A549 (cell line): ENCODE results near the gene RAI2. TPM values are rescaled to one million over a fixed set of nuclear protein-coding genes. Genes with fewer than 3 reads are reported as not detected.

Source experiments
- ATAC-seq, 2 experiments: fragments of 200-7000 bp in 1 of 2; fragments of >200 bp in 1 of 2; cut with Nextera tagmentation in 1 of 2; cut with Tn5 transposase in 1 of 2; 3 replicates each; pipeline versions ENCODE4 v1.8.0 to v1.9.1; 2018 to 2020; ENCODE audit warnings: mild to moderate bottlenecking in 1 of 2, moderate library complexity in 1 of 2
- CTCF ChIA-PET: fragments of 300-600 bp; sonication (Branson Sonifier 250); formaldehyde crosslinking; extraction: SDS; loops from one replicate; lab custom pipeline; 2021; ENCODE audit warnings: antibody characterized with exemption, inconsistent platforms; lab: Yijun Ruan, JAX
- POLR2A ChIA-PET: fragments of 350-600 bp; formaldehyde crosslinking; extraction: SDS; loops from one replicate; lab custom pipeline; 2021; ENCODE audit warnings: antibody characterized with exemption, inconsistent platforms; lab: Yijun Ruan, JAX
- DNase-seq, 2 experiments: peaks; one replicate each; pipeline versions ENCODE4 v3.0.0 to v3.0.0-alpha.2; 2011 to 2016; ENCODE audit warnings: low read depth in 1 of 2, low spot score in 1 of 2
- FAIRE-seq: peaks from 2 replicates; lab custom pipeline; 2011; peaks lifted over from hg19 to GRCh38; lab: Jason Lieb, UNC
- H3K27ac ChIP-seq, 2 experiments: fragments of >200 bp; sonication (Bioruptor Twin); formaldehyde crosslinking; 3 replicates each; pipeline ENCODE4 v1.5.1; 2016 to 2017
- H3K4me1 ChIP-seq: fragments of >200 bp; sonication (Bioruptor Twin); formaldehyde crosslinking; 3 replicates; pipeline ENCODE4 v1.6.1; 2016
- H3K4me2 ChIP-seq: fragments of >200 bp; sonication (Bioruptor Twin); formaldehyde crosslinking; 3 replicates; pipeline ENCODE4 v1.6.1; 2016
- H3K4me3 ChIP-seq: fragments of >200 bp; sonication (Bioruptor Twin); formaldehyde crosslinking; 3 replicates; pipeline ENCODE4 v1.5.1; 2016
- H3K9me3 ChIP-seq: fragments of >200 bp; sonication (Bioruptor Twin); formaldehyde crosslinking; 3 replicates; pipeline ENCODE4 v1.6.1; 2016
- CBX2 ChIP-seq: fragments of 200-600 bp; sonication (generic); IDR thresholded peaks from 2 replicates; pipeline ENCODE4 v1.6.1; 2016; ENCODE audit warnings: low read depth, mild to moderate bottlenecking, borderline replicate concordance
- CBX8 ChIP-seq: fragments of 200-600 bp; sonication (generic); IDR thresholded peaks from 2 replicates; pipeline ENCODE4 v1.6.1; 2016
- EP300 ChIP-seq, 2 experiments: fragments of >200 bp; sonication (Bioruptor Twin); formaldehyde crosslinking; IDR thresholded peaks; 2 replicates in 1 of 2; 3 replicates in 1 of 2; pipeline ENCODE4 v1.6.1; 2016 to 2017
- ESRRA ChIP-seq: fragments of 150-350 bp; IDR thresholded peaks from 2 replicates; pipeline ENCODE4 v1.6.1; 2014; ENCODE audit warnings: mild to moderate bottlenecking, low read length, borderline replicate concordance
- FOXS1 ChIP-seq: fragments of 250-450 bp; sonication (Bioruptor Pico); IDR thresholded peaks from 2 replicates; pipeline ENCODE4 v1.5.0; 2020; ENCODE audit warnings: mild to moderate bottlenecking, moderate library complexity
- GATA3 ChIP-seq: IDR thresholded peaks from 2 replicates; pipeline ENCODE4 v1.6.1; 2012; ENCODE audit warnings: borderline replicate concordance
- HES2 ChIP-seq: fragments of >200 bp; sonication (Bioruptor Twin); formaldehyde crosslinking; IDR thresholded peaks from 2 replicates; pipeline ENCODE4 v1.6.1; 2016
- HOXB5 ChIP-seq: fragments of 250-450 bp; sonication (Bioruptor Pico); IDR thresholded peaks from 2 replicates; pipeline ENCODE4 v1.5.0; 2020; ENCODE audit warnings: mild to moderate bottlenecking, moderate library complexity
- JUN ChIP-seq, 2 experiments: fragments of >200 bp; sonication (Bioruptor Twin); formaldehyde crosslinking; IDR thresholded peaks; 2 replicates in 1 of 2; 3 replicates in 1 of 2; pipeline ENCODE4 v1.6.1; 2016 to 2017
- KDM1A ChIP-seq: fragments of 200-600 bp; sonication (generic); IDR thresholded peaks from 2 replicates; pipeline ENCODE4 v1.6.1; 2016; ENCODE audit warnings: low read depth, mild to moderate bottlenecking
- MYC ChIP-seq: IDR thresholded peaks from 2 replicates; pipeline ENCODE4 v1.6.1; 2012; ENCODE audit warnings: mild to moderate bottlenecking, inconsistent platforms, low read length, improper control_type of control experiment, borderline replicate concordance
- PHF8 ChIP-seq: fragments of 200-600 bp; sonication (generic); IDR thresholded peaks from 2 replicates; pipeline ENCODE4 v1.6.1; 2016; ENCODE audit warnings: low read depth, mild to moderate bottlenecking, antibody characterized with exemption, moderate library complexity, borderline replicate concordance
- RAD21 ChIP-seq, 2 experiments: fragments of >200 bp in 1 of 2; sonication (Bioruptor Twin) in 1 of 2; formaldehyde crosslinking in 1 of 2; IDR thresholded peaks in 1 of 2; conservative IDR thresholded peaks in 1 of 2; 2 replicates in 1 of 2; 3 replicates in 1 of 2; pipeline ENCODE4 v1.6.1; 2012 to 2018; ENCODE audit warnings: inconsistent platforms in 1 of 2
- TFCP2L1 ChIP-seq: fragments of 250-450 bp; sonication (Bioruptor Pico); IDR thresholded peaks from 2 replicates; pipeline ENCODE4 v1.5.0; 2021; ENCODE audit warnings: mild to moderate bottlenecking
- WGBS: methylation state at CpG from one replicate; pipeline ENCODE4 v1.1.6; 2017; ENCODE audit errors: missing lambda C conversion rate; 5-methylcytosine and 5-hydroxymethylcytosine counted together
- polyA plus RNA-seq, 4 experiments: library from polyadenylated mRNA; depleted of rRNA in 3 of 4; stranded (reverse); fragments of >200 nt; fragmentation: RNase III in 1 of 4; extraction: RNeasy Plus Mini Kit Qiagen cat#74134 plus additional on column Dnase treatment in 1 of 4; gene quantifications; 2 replicates in 3 of 4; 3 replicates in 1 of 4; pipeline ENCODE4 v1.2.3, GENCODE V29; 2011 to 2017
- TF ChIP-seq, protein P1 (sequence below): fragments of 200-600 bp; sonication (generic); IDR thresholded peaks from 2 replicates; pipeline ENCODE4 v1.6.1; 2016; ENCODE audit warnings: antibody characterized with exemption, mild to moderate bottlenecking, moderate library complexity

The RAI2 gene
- polyA plus RNA-seq, 2 of the 4 experiments (the other 2 are of a cell fraction): not detected

GRCh38 chrX:17826609-17827496 lies 34.2 kb downstream of the RAI2 start:
- ATAC-seq: no peak
- no peak for DNase-seq
- TF ChIP-seq FOXS1: no peak
- no peak for TF ChIP-seq GATA3
- TF ChIP-seq KDM1A: no peak
- no peak for TF ChIP-seq CBX8
- TF ChIP-seq RAD21 (conservative IDR thresholded peaks at IDR 0.05 in 1 of 2, IDR thresholded peaks at IDR 0.05 in 1 of 2): no peak
- TF ChIP-seq, protein P1, sequence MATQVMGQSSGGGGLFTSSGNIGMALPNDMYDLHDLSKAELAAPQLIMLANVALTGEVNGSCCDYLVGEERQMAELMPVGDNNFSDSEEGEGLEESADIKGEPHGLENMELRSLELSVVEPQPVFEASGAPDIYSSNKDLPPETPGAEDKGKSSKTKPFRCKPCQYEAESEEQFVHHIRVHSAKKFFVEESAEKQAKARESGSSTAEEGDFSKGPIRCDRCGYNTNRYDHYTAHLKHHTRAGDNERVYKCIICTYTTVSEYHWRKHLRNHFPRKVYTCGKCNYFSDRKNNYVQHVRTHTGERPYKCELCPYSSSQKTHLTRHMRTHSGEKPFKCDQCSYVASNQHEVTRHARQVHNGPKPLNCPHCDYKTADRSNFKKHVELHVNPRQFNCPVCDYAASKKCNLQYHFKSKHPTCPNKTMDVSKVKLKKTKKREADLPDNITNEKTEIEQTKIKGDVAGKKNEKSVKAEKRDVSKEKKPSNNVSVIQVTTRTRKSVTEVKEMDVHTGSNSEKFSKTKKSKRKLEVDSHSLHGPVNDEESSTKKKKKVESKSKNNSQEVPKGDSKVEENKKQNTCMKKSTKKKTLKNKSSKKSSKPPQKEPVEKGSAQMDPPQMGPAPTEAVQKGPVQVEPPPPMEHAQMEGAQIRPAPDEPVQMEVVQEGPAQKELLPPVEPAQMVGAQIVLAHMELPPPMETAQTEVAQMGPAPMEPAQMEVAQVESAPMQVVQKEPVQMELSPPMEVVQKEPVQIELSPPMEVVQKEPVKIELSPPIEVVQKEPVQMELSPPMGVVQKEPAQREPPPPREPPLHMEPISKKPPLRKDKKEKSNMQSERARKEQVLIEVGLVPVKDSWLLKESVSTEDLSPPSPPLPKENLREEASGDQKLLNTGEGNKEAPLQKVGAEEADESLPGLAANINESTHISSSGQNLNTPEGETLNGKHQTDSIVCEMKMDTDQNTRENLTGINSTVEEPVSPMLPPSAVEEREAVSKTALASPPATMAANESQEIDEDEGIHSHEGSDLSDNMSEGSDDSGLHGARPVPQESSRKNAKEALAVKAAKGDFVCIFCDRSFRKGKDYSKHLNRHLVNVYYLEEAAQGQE: no peak
- TF ChIP-seq CBX2: no peak
- no peak for TF ChIP-seq MYC
- TF ChIP-seq PHF8: no peak
- TF ChIP-seq, all 56 proteins: peak for 0
- Histone ChIP-seq H3K4me2 (no peak overlapping the region), H3K9me3 (no peaks in the 10 kb centered on the region), H3K4me3 (no peak overlapping the region), H3K27ac (no peak overlapping the region), H3K4me1 (no peaks in the 10 kb centered on the region)
- POLR2A ChIA-PET: no interaction called here
- no peak for FAIRE-seq
- WGBS: 11% methylated on average over 5 of the region's 5 CpGs
- CTCF ChIA-PET: no interaction called here

- WGBS: 73% methylated on average over 4 of the region's 4 CpGs
- no peak overlapping the region for H3K4me3 ChIP-seq
- TF ChIP-seq PHF8: no peak
- no peak for TF ChIP-seq HOXB5 (CRISPR knock-in tag)
- TF ChIP-seq, all 56 proteins: peak for 0
- ChIA-PET CTCF (no interaction called here), POLR2A (no interaction called here)
- H3K4me1 ChIP-seq: no peaks in the 10 kb centered on the region
- ATAC-seq: no peak
- H3K9me3 ChIP-seq: no peaks in the 10 kb centered on the region
- no peak overlapping the region for H3K4me2 ChIP-seq
- FAIRE-seq: no peak
- H3K27ac ChIP-seq: no peak overlapping the region
- DNase-seq: no peak
Observed at GRCh38 chrX:17824980-17825379, 36.1 kb downstream of the RAI2 start.

DNA sequence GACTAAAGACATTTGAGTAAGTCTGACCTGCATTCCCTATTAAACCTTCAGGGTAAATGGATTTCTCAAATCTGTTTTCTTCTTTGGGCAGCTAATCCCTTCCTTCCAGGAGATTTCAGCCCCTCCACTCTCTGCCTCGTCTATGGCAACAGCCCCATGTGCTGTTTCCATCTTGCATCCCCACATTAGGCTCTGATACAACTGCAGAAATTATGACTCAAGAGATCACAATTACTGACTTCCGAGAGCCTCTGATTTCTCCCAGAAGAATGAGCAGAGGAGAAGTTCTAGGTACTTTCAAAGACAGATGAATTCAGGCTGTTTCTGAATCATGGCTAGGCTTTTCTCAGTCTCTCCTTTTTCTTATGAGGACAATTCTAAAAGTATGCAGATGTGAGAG lies 38.7 kb downstream of the RAI2 start:
- DNase-seq (no peak), ATAC-seq (no peak), FAIRE-seq (no peak)
- H3K4me1 ChIP-seq: no peaks in the 10 kb centered on the region
- POLR2A ChIA-PET: no interaction called here
- H3K4me2 ChIP-seq: no peak overlapping the region
- WGBS: 31% methylated on average over 2 of the region's 2 CpGs
- no peaks in the 10 kb centered on the region for H3K9me3 ChIP-seq
- H3K27ac ChIP-seq: no peak overlapping the region
- TF ChIP-seq FOXS1 (no peak), HES2 (no peak), EP300 (IDR thresholded peaks at IDR 0.05) (no peak), JUN (IDR thresholded peaks at IDR 0.05) (no peak), CBX8 (no peak)
- CTCF ChIA-PET: no interaction called here
- no peak overlapping the region for H3K4me3 ChIP-seq

DNA sequence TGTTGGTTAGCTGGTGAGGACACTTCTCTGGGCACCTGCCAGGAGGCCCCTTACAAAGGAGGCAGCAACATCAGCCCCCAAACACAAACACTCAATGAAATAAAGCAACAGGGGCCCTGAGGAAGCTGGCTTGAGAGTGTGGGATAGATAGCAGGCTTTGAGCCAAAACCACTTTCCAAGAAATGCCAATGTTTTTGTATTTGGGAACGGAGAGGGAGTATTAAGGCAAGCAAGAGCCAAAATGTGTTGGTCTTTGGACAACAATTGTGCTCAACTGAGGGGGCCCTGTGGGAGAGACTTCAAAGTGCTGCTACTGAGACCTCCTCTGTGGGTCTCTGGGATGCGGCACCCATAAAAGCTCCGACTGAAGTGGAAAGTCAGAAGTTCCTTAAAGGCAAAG lies 41.0 kb downstream of the RAI2 start:
- Histone ChIP-seq H3K9me3 (no peaks in the 10 kb centered on the region), H3K4me2 (no peak overlapping the region)
- POLR2A ChIA-PET: no interaction called here
- no peak for FAIRE-seq
- TF ChIP-seq TFCP2L1 (CRISPR knock-in tag) (no peak), FOXS1 (no peak), ESRRA (no peak)
- TF ChIP-seq, all 56 proteins: peak for 0
- Histone ChIP-seq H3K4me3 (no peak overlapping the region), H3K27ac (no peak overlapping the region), H3K4me1 (no peaks in the 10 kb centered on the region)
- ATAC-seq: no peak
- WGBS: 56% methylated on average over 3 of the region's 3 CpGs
- no peak for DNase-seq
- CTCF ChIA-PET: no interaction called here
